Smooth muscle cell (in vitro differentiated cells): ENCODE results near the gene SPATS1. TPM values are rescaled to one million over a fixed set of nuclear protein-coding genes. Genes with fewer than 3 reads are reported as not detected.
A peak's percentile ranks its signal among the peaks of the same experiment; 100 is the strongest.
"Not testable (repeated sequence)": the region's sequence is repeated elsewhere in the genome, so short reads cannot be mapped to it uniquely, and the experiment has no call there.

Source experiments
- DNase-seq: peaks from one replicate; lab custom pipeline; 2025; ENCODE audit not compliant: unreplicated experiment; lab: John Stamatoyannopoulos, UW
- H2AFZ ChIP-seq: fragments of 200-600 bp; sonication (generic); 2 replicates; pipeline ENCODE4 v1.6.0; 2016; ENCODE audit warnings: antibody characterized with exemption, low read depth, mild to moderate bottlenecking
- H3F3A ChIP-seq: fragments of 200-600 bp; sonication (generic); 2 replicates; pipeline ENCODE4 v1.6.0; 2017; ENCODE audit warnings: antibody characterized with exemption, low read depth
- H3K27ac ChIP-seq: fragments of 200-600 bp; sonication (generic); 2 replicates; pipeline ENCODE4 v1.5.1; 2016; ENCODE audit warnings: low read depth, mild to moderate bottlenecking
- H3K27me3 ChIP-seq: fragments of 200-600 bp; sonication (generic); 2 replicates; pipeline ENCODE4 v1.6.1; 2016; ENCODE audit warnings: low read depth, mild to moderate bottlenecking
- H3K36me3 ChIP-seq: fragments of 200-600 bp; sonication (generic); 2 replicates; pipeline ENCODE4 v1.5.1; 2016; ENCODE audit warnings: low read depth
- H3K4me1 ChIP-seq: fragments of 200-600 bp; sonication (generic); 2 replicates; pipeline ENCODE4 v1.5.1; 2016; ENCODE audit warnings: low read depth
- H3K4me2 ChIP-seq: fragments of 200-600 bp; sonication (generic); 2 replicates; pipeline ENCODE4 v1.6.0; 2016; ENCODE audit warnings: mild to moderate bottlenecking
- H3K4me3 ChIP-seq: fragments of 200-600 bp; sonication (generic); 2 replicates; pipeline ENCODE4 v1.5.1; 2016; ENCODE audit warnings: mild to moderate bottlenecking
- H3K79me2 ChIP-seq: fragments of 200-600 bp; sonication (generic); 2 replicates; pipeline ENCODE4 v1.6.0; 2016; ENCODE audit warnings: low read depth, mild to moderate bottlenecking
- H3K9ac ChIP-seq: fragments of 200-600 bp; sonication (generic); 2 replicates; pipeline ENCODE4 v1.6.0; 2016; ENCODE audit warnings: low read depth
- H3K9me3 ChIP-seq: fragments of 200-600 bp; sonication (generic); replicated peaks from 2 replicates; pipeline ENCODE4 v1.5.1; 2016; ENCODE audit warnings: low read depth
- H4K20me1 ChIP-seq: fragments of 200-600 bp; sonication (generic); 2 replicates; pipeline ENCODE4 v1.6.0; 2016; ENCODE audit warnings: low read depth
- WGBS: methylation state at CpG from one replicate; pipeline ENCODE4 v1.1.7; 2016; ENCODE audit warnings: low lambda C conversion rate; 5-methylcytosine and 5-hydroxymethylcytosine counted together
- polyA plus RNA-seq: library from polyadenylated mRNA; unstranded; fragments of >200 nt; fragmentation: Nextera tagmentation; extraction: Ambion mirVana; gene quantifications from 2 replicates; pipeline ENCODE4 v1.2.1, GENCODE V29; 2016
- total RNA-seq: library from RNA; depleted of rRNA; stranded (reverse); fragments of >200 nt; gene quantifications from 2 replicates; pipeline ENCODE4 v1.2.3, GENCODE V29; 2014
- TF ChIP-seq, protein P1 (sequence below): fragments of 200-600 bp; sonication (generic); IDR thresholded peaks from 2 replicates; pipeline ENCODE4 v1.5.1; 2017; ENCODE audit warnings: borderline replicate concordance, mild to moderate bottlenecking, antibody characterized with exemption; ENCODE audit not compliant: insufficient read depth, poor library complexity, severe bottlenecking

SPATS1 gene
- total and polyA plus RNA-seq, 2 experiments from 2014 or later: not detected

DNA sequence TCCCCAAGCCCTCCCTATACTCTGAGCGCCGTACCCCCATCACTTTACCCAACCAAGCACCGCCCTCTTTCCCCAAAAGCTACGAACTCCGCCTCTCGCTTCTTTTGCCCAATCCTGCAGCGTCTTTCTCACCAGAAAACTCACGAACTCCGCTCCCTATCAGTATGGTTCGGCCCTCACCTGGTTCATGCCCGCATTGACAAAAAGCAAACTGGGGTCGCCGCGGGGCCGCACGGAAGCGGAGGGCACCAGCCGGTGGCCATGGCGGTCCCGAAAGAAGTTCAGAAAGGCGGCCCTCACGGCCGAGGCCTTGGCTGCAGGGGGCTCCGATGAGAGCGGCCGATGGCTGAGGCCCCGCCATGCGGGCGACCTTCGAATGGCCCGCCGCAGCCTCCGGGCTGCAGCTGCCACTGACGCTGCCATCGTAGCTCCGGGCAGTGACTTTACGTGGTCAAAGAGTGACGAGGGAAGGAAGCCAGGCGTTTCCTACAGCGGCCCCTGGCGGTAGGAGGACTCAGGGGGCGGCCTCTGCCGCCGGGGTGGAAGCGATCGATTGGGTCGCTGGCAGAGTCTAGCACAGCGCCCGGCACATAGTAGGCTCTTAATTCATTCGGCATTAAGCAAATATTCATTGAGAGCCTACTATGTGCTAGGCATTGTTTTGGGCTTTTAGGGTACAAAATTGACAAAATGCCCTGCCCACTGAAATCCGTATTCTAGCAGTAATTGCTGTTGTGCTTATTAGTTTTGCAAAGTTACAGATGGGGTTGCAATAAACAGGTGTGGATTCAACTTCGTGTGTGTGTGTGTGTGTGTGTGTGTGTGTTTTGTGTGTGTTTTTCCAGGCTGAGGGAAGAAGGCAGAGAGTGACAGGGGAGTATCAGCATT, 29.3 kb upstream of the SPATS1 start, which contains the start of gene AARS2:
TSS of gene AARS2 (minus strand) at position 447 of the 888 bp plus-strand sequence. CDS start at position 423, 24 bp downstream.
- peak within 1 kb of the TSS; percentile 97 for H3K4me3 ChIP-seq
- peaks cover 12% of the 10 kb centered on the region for H3K79me2 ChIP-seq
- no peaks in the 10 kb centered on the region for H3K9me3 ChIP-seq
- TF ChIP-seq, protein P1, sequence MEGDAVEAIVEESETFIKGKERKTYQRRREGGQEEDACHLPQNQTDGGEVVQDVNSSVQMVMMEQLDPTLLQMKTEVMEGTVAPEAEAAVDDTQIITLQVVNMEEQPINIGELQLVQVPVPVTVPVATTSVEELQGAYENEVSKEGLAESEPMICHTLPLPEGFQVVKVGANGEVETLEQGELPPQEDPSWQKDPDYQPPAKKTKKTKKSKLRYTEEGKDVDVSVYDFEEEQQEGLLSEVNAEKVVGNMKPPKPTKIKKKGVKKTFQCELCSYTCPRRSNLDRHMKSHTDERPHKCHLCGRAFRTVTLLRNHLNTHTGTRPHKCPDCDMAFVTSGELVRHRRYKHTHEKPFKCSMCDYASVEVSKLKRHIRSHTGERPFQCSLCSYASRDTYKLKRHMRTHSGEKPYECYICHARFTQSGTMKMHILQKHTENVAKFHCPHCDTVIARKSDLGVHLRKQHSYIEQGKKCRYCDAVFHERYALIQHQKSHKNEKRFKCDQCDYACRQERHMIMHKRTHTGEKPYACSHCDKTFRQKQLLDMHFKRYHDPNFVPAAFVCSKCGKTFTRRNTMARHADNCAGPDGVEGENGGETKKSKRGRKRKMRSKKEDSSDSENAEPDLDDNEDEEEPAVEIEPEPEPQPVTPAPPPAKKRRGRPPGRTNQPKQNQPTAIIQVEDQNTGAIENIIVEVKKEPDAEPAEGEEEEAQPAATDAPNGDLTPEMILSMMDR: peak; percentile 97
- peak; percentile 34 for DNase-seq
- H3K27me3 ChIP-seq: peaks cover 1% of the 10 kb centered on the region
- peaks cover 5% of the 10 kb centered on the region for H3K4me1 ChIP-seq
- no peaks in the 10 kb centered on the region for H4K20me1 ChIP-seq
- peak within 1 kb of the TSS; percentile 97 for H2AFZ ChIP-seq
- WGBS: 4% methylated on average over 52 of the region's 52 CpGs
- H3K27ac ChIP-seq: peak within 1 kb of the TSS; percentile 43
- H3K36me3 ChIP-seq: no peaks in the 10 kb centered on the region
- peak within 1 kb of the TSS; percentile 87 for H3K9ac ChIP-seq
- H3F3A ChIP-seq: no peaks in the 10 kb centered on the region
- H3K4me2 ChIP-seq: peak within 1 kb of the TSS; percentile 93

DNA sequence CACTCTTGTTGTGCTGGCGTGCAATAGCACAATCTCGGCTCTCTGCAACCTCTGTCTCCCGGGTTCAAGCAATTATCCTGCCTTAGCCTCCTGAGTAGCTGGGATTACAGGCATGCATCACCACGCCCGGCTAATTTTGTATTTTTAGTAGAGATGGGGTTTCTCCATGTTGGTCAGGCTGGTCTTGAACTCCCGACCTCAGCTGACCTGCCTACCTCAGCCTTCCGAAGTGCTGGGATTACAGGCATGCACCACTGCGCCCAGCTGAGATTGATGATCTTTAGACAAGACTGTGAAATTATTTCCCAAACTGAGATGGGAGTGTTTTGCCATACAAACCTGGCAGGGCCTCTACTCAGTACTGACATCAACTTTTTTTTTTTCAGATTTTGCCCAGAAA, 27.8 kb upstream of the SPATS1 start:
- H4K20me1 ChIP-seq, H2AFZ ChIP-seq, H3K4me3 ChIP-seq, H3F3A ChIP-seq, H3K9ac ChIP-seq, DNase-seq, H3K36me3 ChIP-seq, H3K27ac ChIP-seq, H3K4me1 ChIP-seq, H3K9me3 ChIP-seq, H3K4me2 ChIP-seq: not testable (repeated sequence)
- 91% methylated on average over 8 of the region's 8 CpGs for WGBS
- peaks cover 16% of the 10 kb centered on the region for H3K27me3 ChIP-seq
- H3K79me2 ChIP-seq: peaks cover 12% of the 10 kb centered on the region

DNA sequence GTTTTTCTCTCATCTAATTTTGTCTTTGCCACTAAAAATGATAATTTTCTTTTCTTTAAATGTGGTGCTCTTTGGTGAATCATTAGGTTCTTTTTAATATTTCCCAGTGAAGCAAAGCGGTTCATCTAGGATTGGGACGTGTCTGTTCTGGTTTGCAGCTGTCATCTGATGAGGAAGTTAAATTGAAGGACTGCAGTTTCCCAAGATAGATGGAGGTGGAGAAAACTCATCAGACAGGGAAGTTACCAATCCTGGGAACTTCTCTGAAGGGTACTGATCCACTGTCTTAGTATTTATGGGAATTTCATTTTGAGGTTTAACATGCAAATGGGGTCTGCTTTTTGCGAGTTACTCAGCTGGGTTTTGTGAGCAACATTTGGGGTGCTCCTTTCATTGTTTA, 26.9 kb upstream of the SPATS1 start:
- Histone ChIP-seq H3K4me2 (no peak overlapping the region), H3K4me1 (peaks cover 5% of the 10 kb centered on the region), H3K79me2 (peaks cover 12% of the 10 kb centered on the region), H3K9me3 (no peaks in the 10 kb centered on the region), H4K20me1 (no peaks in the 10 kb centered on the region), H3K36me3 (no peaks in the 10 kb centered on the region), H3K27me3 (peaks cover 20% of the 10 kb centered on the region), H3K27ac (no peak overlapping the region), H3K4me3 (no peak overlapping the region), H2AFZ (no peak overlapping the region), H3F3A (no peaks in the 10 kb centered on the region), H3K9ac (no peak overlapping the region)
- WGBS: 79% methylated on average over 3 of the region's 3 CpGs
- TF ChIP-seq, protein P1: no peak
- DNase-seq: no peak

DNA sequence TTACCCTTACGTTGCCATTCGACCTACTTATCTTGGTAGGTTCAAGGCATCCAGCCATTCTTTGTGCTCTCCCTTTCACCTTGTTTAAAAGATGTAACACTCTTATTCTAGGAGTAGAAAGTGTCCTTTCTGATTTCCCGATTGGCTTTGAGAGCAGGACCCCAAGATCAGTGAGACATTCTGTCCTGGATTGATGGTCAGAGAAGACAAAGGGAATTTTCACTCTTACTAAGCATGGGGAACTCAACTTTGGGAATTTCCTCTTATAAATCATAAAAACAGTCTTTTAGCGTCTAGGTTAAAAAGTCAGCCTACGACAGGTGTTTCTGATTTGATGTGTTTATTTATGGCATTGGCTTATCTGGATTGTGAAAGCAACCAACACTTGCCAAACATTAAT, 26.5 kb upstream of the SPATS1 start:
- Histone ChIP-seq H3F3A (no peaks in the 10 kb centered on the region), H3K4me1 (peaks cover 5% of the 10 kb centered on the region), H3K79me2 (peaks cover 12% of the 10 kb centered on the region), H3K9me3 (no peaks in the 10 kb centered on the region), H2AFZ (no peak overlapping the region), H4K20me1 (no peaks in the 10 kb centered on the region), H3K4me2 (no peak overlapping the region), H3K27me3 (peaks cover 25% of the 10 kb centered on the region), H3K27ac (no peak overlapping the region), H3K36me3 (no peaks in the 10 kb centered on the region), H3K9ac (no peak overlapping the region), H3K4me3 (no peak overlapping the region)
- 86% methylated on average over 5 of the region's 5 CpGs for WGBS
- no peak for DNase-seq
- TF ChIP-seq, protein P1: no peak
